ENCODE measurements around the gene CNP. TPM values are rescaled to one million over a fixed set of nuclear protein-coding genes. Genes with fewer than 3 reads are reported as not detected.
"Not testable (repeated sequence)": the region's sequence is repeated elsewhere in the genome, so short reads cannot be mapped to it uniquely, and the experiment has no call there.

The CNP gene
- total and polyA plus RNA-seq, 9 donors: 25.8 to 77.5 (median 47.7) TPM

GRCh38 chr17:41925991-41926590, 40.5 kb upstream of the CNP start:
- H3K36me3 ChIP-seq (ENCODE audit: control insufficient read depth, insufficient read depth, low read length): no peaks in the 10 kb centered on the region
- no peaks in the 10 kb centered on the region for H3K27me3 ChIP-seq (ENCODE audit: control insufficient read depth, insufficient read depth, low read length)
- H3K4me1 ChIP-seq (ENCODE audit: control insufficient read depth, insufficient read depth, low read length): peaks cover 8% of the 10 kb centered on the region
- DNase-seq: no peak
- H3K9me3 ChIP-seq (replicated peaks; ENCODE audit: control insufficient read depth, low read depth, low read length): no peaks in the 10 kb centered on the region
- no CpG with 5 or more reads among the region's 7 CpGs for WGBS (ENCODE audit: insufficient coverage)
- no peak overlapping the region for H3K27ac ChIP-seq (ENCODE audit: low read length)
- H3K4me3 ChIP-seq (ENCODE audit: low read length): no peak overlapping the region

- 87% methylated on average over 3 of the region's 6 CpGs for WGBS (ENCODE audit: insufficient coverage)
- Histone ChIP-seq H3K4me3 (ENCODE audit: low read length) (no peak overlapping the region), H3K27ac (ENCODE audit: low read length) (no peak overlapping the region), H3K36me3 (ENCODE audit: control insufficient read depth, insufficient read depth, low read length) (no peaks in the 10 kb centered on the region), H3K27me3 (ENCODE audit: control insufficient read depth, insufficient read depth, low read length) (no peaks in the 10 kb centered on the region), H3K4me1 (ENCODE audit: control insufficient read depth, insufficient read depth, low read length) (peaks cover 9% of the 10 kb centered on the region), H3K9me3 (replicated peaks; ENCODE audit: control insufficient read depth, low read depth, low read length) (no peaks in the 10 kb centered on the region)
- DNase-seq: no peak
Observed at GRCh38 chr17:41928693-41929251, 37.8 kb upstream of the CNP start.

- Histone ChIP-seq H3K36me3 (ENCODE audit: control insufficient read depth, insufficient read depth, low read length) (no peaks in the 10 kb centered on the region), H3K9me3 (replicated peaks; ENCODE audit: control insufficient read depth, low read depth, low read length) (no peaks in the 10 kb centered on the region), H3K27me3 (ENCODE audit: control insufficient read depth, insufficient read depth, low read length) (no peaks in the 10 kb centered on the region), H3K4me3 (ENCODE audit: low read length) (peak within 1 kb of the TSS; percentile 68), H3K4me1 (ENCODE audit: control insufficient read depth, insufficient read depth, low read length) (peaks cover 9% of the 10 kb centered on the region), H3K27ac (ENCODE audit: low read length) (peak within 1 kb of the TSS; percentile 93)
- DNase-seq: peak; percentile 98
- WGBS (ENCODE audit: insufficient coverage): under 1% methylated on average over 33 of the region's 43 CpGs
Observed at GRCh38 chr17:41930009-41930832, 36.4 kb upstream of the CNP start, which contains the start of gene ODAD4. Gene ODAD4 (plus strand): TSS chr17:41930617. CDS start chr17:41930724, 107 bp downstream.

GRCh38 chr17:41930833-41931156, 35.8 kb upstream of the CNP start:
- peak overlapping the region; percentile 68 for H3K4me3 ChIP-seq (ENCODE audit: low read length)
- H3K27ac ChIP-seq (ENCODE audit: low read length): peak overlapping the region; percentile 93
- not testable (repeated sequence) for H3K36me3 ChIP-seq (ENCODE audit: control insufficient read depth, insufficient read depth, low read length); DNase-seq; H3K9me3 ChIP-seq (replicated peaks; ENCODE audit: control insufficient read depth, low read depth, low read length); H3K4me1 ChIP-seq (ENCODE audit: control insufficient read depth, insufficient read depth, low read length); H3K27me3 ChIP-seq (ENCODE audit: control insufficient read depth, insufficient read depth, low read length)
- WGBS (ENCODE audit: insufficient coverage): 67% methylated on average over 10 of the region's 18 CpGs

- not testable (repeated sequence) for H3K27ac ChIP-seq (ENCODE audit: low read length); H3K4me1 ChIP-seq (ENCODE audit: control insufficient read depth, insufficient read depth, low read length); H3K27me3 ChIP-seq (ENCODE audit: control insufficient read depth, insufficient read depth, low read length); DNase-seq; H3K9me3 ChIP-seq (replicated peaks; ENCODE audit: control insufficient read depth, low read depth, low read length); H3K4me3 ChIP-seq (ENCODE audit: low read length); H3K36me3 ChIP-seq (ENCODE audit: control insufficient read depth, insufficient read depth, low read length)
- WGBS (ENCODE audit: insufficient coverage): 80% methylated on average over 1 of the region's 4 CpGs
Observed at GRCh38 chr17:41931715-41932114, 34.9 kb upstream of the CNP start.

- Histone ChIP-seq H3K27ac (ENCODE audit: low read length) (no peak overlapping the region), H3K36me3 (ENCODE audit: control insufficient read depth, insufficient read depth, low read length) (peaks cover 2% of the 10 kb centered on the region), H3K4me1 (ENCODE audit: control insufficient read depth, insufficient read depth, low read length) (peaks cover 9% of the 10 kb centered on the region), H3K27me3 (ENCODE audit: control insufficient read depth, insufficient read depth, low read length) (no peaks in the 10 kb centered on the region), H3K4me3 (ENCODE audit: low read length) (no peak overlapping the region), H3K9me3 (replicated peaks; ENCODE audit: control insufficient read depth, low read depth, low read length) (no peaks in the 10 kb centered on the region)
- DNase-seq: peak; percentile 27
- no CpG with 5 or more reads among the region's 2 CpGs for WGBS (ENCODE audit: insufficient coverage)
Observed at GRCh38 chr17:41932816-41933389, 33.7 kb upstream of the CNP start.

GRCh38 chr17:41935641-41936040, 31.0 kb upstream of the CNP start:
- 88% methylated on average over 6 of the region's 6 CpGs for WGBS (ENCODE audit: insufficient coverage)
- peaks cover 2% of the 10 kb centered on the region for H3K36me3 ChIP-seq (ENCODE audit: control insufficient read depth, insufficient read depth, low read length)
- H3K27me3 ChIP-seq (ENCODE audit: control insufficient read depth, insufficient read depth, low read length): no peaks in the 10 kb centered on the region
- DNase-seq: no peak
- H3K4me1 ChIP-seq (ENCODE audit: control insufficient read depth, insufficient read depth, low read length): peaks cover 6% of the 10 kb centered on the region
- H3K27ac ChIP-seq (ENCODE audit: low read length): no peak overlapping the region
- H3K4me3 ChIP-seq (ENCODE audit: low read length): no peak overlapping the region
- no peaks in the 10 kb centered on the region for H3K9me3 ChIP-seq (replicated peaks; ENCODE audit: control insufficient read depth, low read depth, low read length)

- no peak for DNase-seq
- no peaks in the 10 kb centered on the region for H3K27me3 ChIP-seq (ENCODE audit: control insufficient read depth, insufficient read depth, low read length)
- no peak overlapping the region for H3K4me3 ChIP-seq (ENCODE audit: low read length)
- H3K4me1 ChIP-seq (ENCODE audit: control insufficient read depth, insufficient read depth, low read length): no peaks in the 10 kb centered on the region
- no peak overlapping the region for H3K27ac ChIP-seq (ENCODE audit: low read length)
- no peaks in the 10 kb centered on the region for H3K9me3 ChIP-seq (replicated peaks; ENCODE audit: control insufficient read depth, low read depth, low read length)
- peaks cover 2% of the 10 kb centered on the region for H3K36me3 ChIP-seq (ENCODE audit: control insufficient read depth, insufficient read depth, low read length)
- WGBS (ENCODE audit: insufficient coverage): 86% methylated on average over 9 of the region's 19 CpGs
Observed at GRCh38 chr17:41937970-41938954, 28.3 kb upstream of the CNP start.

- 87% methylated on average over 4 of the region's 4 CpGs for WGBS (ENCODE audit: insufficient coverage)
- H3K36me3 ChIP-seq (ENCODE audit: control insufficient read depth, insufficient read depth, low read length): peaks cover 2% of the 10 kb centered on the region
- DNase-seq: no peak
- H3K27me3 ChIP-seq (ENCODE audit: control insufficient read depth, insufficient read depth, low read length): no peaks in the 10 kb centered on the region
- no peaks in the 10 kb centered on the region for H3K9me3 ChIP-seq (replicated peaks; ENCODE audit: control insufficient read depth, low read depth, low read length)
- H3K27ac ChIP-seq (ENCODE audit: low read length): no peak overlapping the region
- H3K4me1 ChIP-seq (ENCODE audit: control insufficient read depth, insufficient read depth, low read length): no peaks in the 10 kb centered on the region
- H3K4me3 ChIP-seq (ENCODE audit: low read length): no peak overlapping the region
Observed at GRCh38 chr17:41939044-41939692, 27.4 kb upstream of the CNP start.

Data from muscle of leg (tissue), 11 donors.